Neutrophil (primary cell): ENCODE data around the gene EVI2B.
"Not testable (repeated sequence)": the region's sequence is repeated elsewhere in the genome, so short reads cannot be mapped to it uniquely, and the experiment has no call there.

ENCODE experiments used
- H3K27ac ChIP-seq: fragments of 200-600 bp; sonication (generic); 2 replicates; pipeline ENCODE4 v1.5.1; 2016; ENCODE audit warnings: mild to moderate bottlenecking, moderate library complexity
- H3K27me3 ChIP-seq: fragments of 200-600 bp; sonication (generic); 2 replicates; pipeline ENCODE4 v1.6.0; 2016; ENCODE audit warnings: mild to moderate bottlenecking
- H3K36me3 ChIP-seq: fragments of 200-600 bp; sonication (generic); 2 replicates; pipeline ENCODE4 v1.5.1; 2017
- H3K4me1 ChIP-seq, 2 experiments: fragments of 200-600 bp in 1 of 2; sonication (generic) in 1 of 2; 1 replicate in 1 of 2; 2 replicates in 1 of 2; pipeline versions ENCODE4 v1.5.1 to v1.6.1; 2013 to 2016; ENCODE audit warnings: low read depth in 1 of 2, low read length in 1 of 2, mild to moderate bottlenecking in 1 of 2, moderate library complexity in 1 of 2; ENCODE audit not compliant: control insufficient read depth in 1 of 2, insufficient read depth in 1 of 2
- H3K4me3 ChIP-seq, 2 experiments: fragments of 200-600 bp in 1 of 2; sonication (generic) in 1 of 2; 1 replicate in 1 of 2; 2 replicates in 1 of 2; pipeline ENCODE4 v1.5.1; 2013 to 2016; ENCODE audit warnings: low read depth in 1 of 2, low read length in 1 of 2, mild to moderate bottlenecking in 1 of 2, moderate library complexity in 1 of 2
- H3K9me3 ChIP-seq: fragments of 200-600 bp; sonication (generic); 2 replicates; pipeline ENCODE4 v1.5.1; 2016
- TF ChIP-seq, protein P1 (sequence below): fragments of 200-600 bp; sonication (generic); IDR thresholded peaks from 2 replicates; pipeline ENCODE4 v1.5.1; 2016; ENCODE audit warnings: antibody characterized with exemption

The EVI2B gene

GRCh38 chr17:31318298-31318801 is 4.5 kb upstream of the EVI2B start:
- peaks cover 53 to 78% of the 10 kb centered on the region in 2 experiments for H3K4me1 ChIP-seq
- TF ChIP-seq, protein P1, sequence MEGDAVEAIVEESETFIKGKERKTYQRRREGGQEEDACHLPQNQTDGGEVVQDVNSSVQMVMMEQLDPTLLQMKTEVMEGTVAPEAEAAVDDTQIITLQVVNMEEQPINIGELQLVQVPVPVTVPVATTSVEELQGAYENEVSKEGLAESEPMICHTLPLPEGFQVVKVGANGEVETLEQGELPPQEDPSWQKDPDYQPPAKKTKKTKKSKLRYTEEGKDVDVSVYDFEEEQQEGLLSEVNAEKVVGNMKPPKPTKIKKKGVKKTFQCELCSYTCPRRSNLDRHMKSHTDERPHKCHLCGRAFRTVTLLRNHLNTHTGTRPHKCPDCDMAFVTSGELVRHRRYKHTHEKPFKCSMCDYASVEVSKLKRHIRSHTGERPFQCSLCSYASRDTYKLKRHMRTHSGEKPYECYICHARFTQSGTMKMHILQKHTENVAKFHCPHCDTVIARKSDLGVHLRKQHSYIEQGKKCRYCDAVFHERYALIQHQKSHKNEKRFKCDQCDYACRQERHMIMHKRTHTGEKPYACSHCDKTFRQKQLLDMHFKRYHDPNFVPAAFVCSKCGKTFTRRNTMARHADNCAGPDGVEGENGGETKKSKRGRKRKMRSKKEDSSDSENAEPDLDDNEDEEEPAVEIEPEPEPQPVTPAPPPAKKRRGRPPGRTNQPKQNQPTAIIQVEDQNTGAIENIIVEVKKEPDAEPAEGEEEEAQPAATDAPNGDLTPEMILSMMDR = no peak
- H3K27ac ChIP-seq = peak overlapping the region; percentile 98
- H3K9me3 ChIP-seq = no peaks in the 10 kb centered on the region
- H3K4me3 ChIP-seq = peak overlapping the region; percentile 78 to 79
- H3K27me3 ChIP-seq = no peaks in the 10 kb centered on the region
- H3K36me3 ChIP-seq = peaks cover 15% of the 10 kb centered on the region

- peaks cover 15% of the 10 kb centered on the region for H3K36me3 ChIP-seq
- H3K4me3 ChIP-seq = peak overlapping the region; percentile 78 to 88
- H3K27me3 ChIP-seq = no peaks in the 10 kb centered on the region
- TF ChIP-seq, protein P1 = no peak
- H3K9me3 ChIP-seq = no peaks in the 10 kb centered on the region
- peak overlapping the region; percentile 98 for H3K27ac ChIP-seq
- peaks cover 45 to 76% of the 10 kb centered on the region in 2 experiments for H3K4me1 ChIP-seq
These were observed 887 bp upstream of the EVI2B start for GRCh38 chr17:31314782-31315100.

DNA sequence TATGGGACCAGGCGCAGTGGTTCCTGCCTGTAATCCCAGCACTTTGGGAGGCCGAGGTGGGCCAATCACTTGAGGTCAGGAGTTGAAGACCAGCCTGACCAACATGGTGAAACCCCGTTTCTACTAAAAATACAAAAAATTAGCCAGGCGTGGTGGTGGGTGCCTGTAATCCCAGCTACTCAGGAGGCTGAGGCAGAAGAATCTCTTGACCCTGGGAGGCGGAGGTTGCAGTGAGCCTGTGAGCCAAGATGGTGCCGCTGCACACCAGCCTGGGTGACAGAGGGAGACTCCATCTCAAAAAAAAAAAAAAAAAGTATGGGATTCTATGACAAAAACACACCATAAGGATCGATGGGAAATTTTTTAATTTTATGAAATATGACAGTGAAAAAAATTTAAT is 1.6 kb downstream of the EVI2B start:
- Histone ChIP-seq H3K27ac (peak overlapping the region; percentile 98), H3K4me3 (peak overlapping the region; percentile 78 to 88), H3K36me3 (peaks cover 16% of the 10 kb centered on the region), H3K4me1 (peaks cover 36 to 77% of the 10 kb centered on the region in 2 experiments)
- not testable (repeated sequence) for H3K27me3 ChIP-seq, H3K9me3 ChIP-seq

DNA sequence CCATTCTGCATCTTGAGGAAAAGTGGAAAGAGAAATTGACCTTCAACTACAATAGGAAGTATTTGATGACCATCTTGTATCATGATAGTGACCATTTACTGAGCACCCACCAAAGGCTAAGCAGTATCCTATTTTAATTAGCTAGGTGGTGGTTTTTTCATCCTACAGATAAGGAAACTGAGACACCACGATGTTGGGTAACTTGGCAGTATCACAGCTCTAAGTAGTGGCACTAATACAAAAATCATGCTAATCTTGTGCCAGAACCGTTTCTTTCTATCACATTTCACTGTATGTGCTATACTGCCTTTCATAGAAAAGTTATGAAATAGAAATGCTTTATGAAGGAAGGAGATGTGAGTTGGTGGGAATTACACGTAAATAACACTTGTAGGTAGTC is 2.3 kb downstream of the EVI2B start:
- TF ChIP-seq, protein P1 = no peak
- H3K4me1 ChIP-seq = peaks cover 36 to 77% of the 10 kb centered on the region in 2 experiments
- peak overlapping the region; percentile 78 to 88 for H3K4me3 ChIP-seq
- H3K9me3 ChIP-seq = no peaks in the 10 kb centered on the region
- peaks cover 17% of the 10 kb centered on the region for H3K36me3 ChIP-seq
- peak overlapping the region; percentile 98 for H3K27ac ChIP-seq
- no peaks in the 10 kb centered on the region for H3K27me3 ChIP-seq

- H3K36me3 ChIP-seq = peaks cover 22% of the 10 kb centered on the region
- H3K27ac ChIP-seq = peak overlapping the region; percentile 98
- TF ChIP-seq, protein P1 = no peak
- H3K4me3 ChIP-seq = peak overlapping the region; percentile 78 to 88
- peaks cover 36 to 77% of the 10 kb centered on the region in 2 experiments for H3K4me1 ChIP-seq
- H3K9me3 ChIP-seq = no peaks in the 10 kb centered on the region
- no peaks in the 10 kb centered on the region for H3K27me3 ChIP-seq
These were observed 3.0 kb downstream of the EVI2B start for GRCh38 chr17:31310886-31311285.

DNA sequence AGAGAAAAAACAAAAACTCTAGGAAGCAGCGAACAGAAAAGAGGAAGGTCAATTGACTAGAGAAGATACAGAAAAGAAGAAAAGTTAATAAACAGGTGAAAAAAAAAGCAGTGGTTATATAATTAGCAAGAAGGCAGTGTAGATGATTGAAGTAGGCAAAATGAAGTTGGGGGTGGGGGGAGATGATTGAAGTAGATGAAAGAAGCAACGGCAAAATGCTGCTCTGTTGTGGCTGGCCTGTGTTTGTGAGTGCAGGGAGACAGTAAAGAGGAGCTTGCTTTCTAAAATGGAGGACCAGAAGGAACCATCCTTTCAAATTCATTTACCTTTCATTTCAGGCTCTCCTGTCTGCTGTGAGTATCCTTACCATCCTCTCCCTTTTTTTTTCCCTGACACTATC is 3.6 kb downstream of the EVI2B start:
- H3K4me1 ChIP-seq = peaks cover 36 to 76% of the 10 kb centered on the region in 2 experiments
- peaks cover 28% of the 10 kb centered on the region for H3K36me3 ChIP-seq
- no peaks in the 10 kb centered on the region for H3K27me3 ChIP-seq
- TF ChIP-seq, protein P1 = no peak
- H3K27ac ChIP-seq = peak overlapping the region; percentile 98
- no peaks in the 10 kb centered on the region for H3K9me3 ChIP-seq
- H3K4me3 ChIP-seq = peak overlapping the region; percentile 78 to 88
